Measurements from ENCODE around the gene HIBADH. TPM values are rescaled to one million over a fixed set of nuclear protein-coding genes. Genes with fewer than 3 reads are reported as not detected.
"Not testable (repeated sequence)": the region's sequence is repeated elsewhere in the genome, so short reads cannot be mapped to it uniquely, and the experiment has no call there.

HIBADH gene
- total and polyA plus RNA-seq, 2 of the 4 experiments (the other 2 are of a cell fraction): 36.6 to 52.5 TPM

GRCh38 chr7:27513885-27514284 lies 148.8 kb downstream of the HIBADH start:
- H3K9me3 ChIP-seq (ENCODE audit: control insufficient read depth, insufficient read depth, low read length): no peaks in the 10 kb centered on the region
- intact Hi-C loops (cut with micrococcal nuclease) (no loop called here), dilution Hi-C loops (cut with HindIII; ENCODE audit: low sequenced_read_pairs, unreplicated experiment) (no loop called here), in situ Hi-C loops (cut with MboI; ENCODE audit: low sequenced_read_pairs) (no loop called here)
- no peak overlapping the region for H2AFZ ChIP-seq (replicated peaks; ENCODE audit: low read length, poor library complexity)
- no peak overlapping the region for H3K4me3 ChIP-seq (ENCODE audit: insufficient read depth, low read depth, low read length)
- POLR2A ChIA-PET (ENCODE audit: unreplicated experiment): no interaction called here
- no peaks in the 10 kb centered on the region for H3K4me1 ChIP-seq (ENCODE audit: control insufficient read depth, insufficient read depth, low read length)
- H3K23ac ChIP-seq (ENCODE audit: low read depth, low read length): no peak overlapping the region
- no peak for TF ChIP-seq RAD21 (IDR thresholded peaks at IDR 0.05; ENCODE audit: low read length)
- H3K9ac ChIP-seq (ENCODE audit: low read depth, low read length): no peak overlapping the region
- WGBS, 2 experiments (ENCODE audit: extremely low coverage in 2 of 2, insufficient read length in 1 of 2): no CpG with 5 or more reads among the region's 1 CpG
- H3K4ac ChIP-seq (ENCODE audit: low read depth, low read length): no peak overlapping the region
- no peak overlapping the region for H2BK15ac ChIP-seq (ENCODE audit: low read depth, low read length)
- no peak overlapping the region for H2AK5ac ChIP-seq (ENCODE audit: low read depth, low read length)
- no peaks in the 10 kb centered on the region for H4K20me1 ChIP-seq (ENCODE audit: insufficient read depth, low read length)
- no peaks in the 10 kb centered on the region for H3K36me3 ChIP-seq (ENCODE audit: control insufficient read depth, insufficient read depth, low read length)
- H3K18ac ChIP-seq (ENCODE audit: low read depth, low read length): no peak overlapping the region
- no peak overlapping the region for H3K56ac ChIP-seq (ENCODE audit: extremely low read depth, insufficient read depth, low read length)
- CTCF ChIA-PET: no interaction called here
- BruUV-seq (replicated peaks): no TSS peak
- ATAC-seq (ENCODE audit: low read depth) (no peak), DNase-seq (no peak)
- no peak overlapping the region for H3K4me2 ChIP-seq (ENCODE audit: low read depth, low read length)
- H4K8ac ChIP-seq (ENCODE audit: low read depth in 2 of 2, low read length in 2 of 2): no peak overlapping the region
- no peak overlapping the region for H2BK5ac ChIP-seq (ENCODE audit: low read depth, low read length, poor library complexity, severe bottlenecking)
- H4K5ac ChIP-seq (ENCODE audit: low read depth, low read length): no peak overlapping the region
- no peak overlapping the region for H3K14ac ChIP-seq (replicated peaks; ENCODE audit: low read depth, low read length)
- no peak overlapping the region for H2BK120ac ChIP-seq (ENCODE audit: low read depth, low read length)
- no peak overlapping the region for H2BK20ac ChIP-seq (ENCODE audit: low read depth, low read length)
- H3K79me1 ChIP-seq (ENCODE audit: low read depth in 1 of 2, low read length in 2 of 2): no peaks in the 10 kb centered on the region
- H3K9me1 ChIP-seq (ENCODE audit: insufficient read depth, low read length): no peaks in the 10 kb centered on the region
- no peak overlapping the region for H3K27ac ChIP-seq (ENCODE audit: insufficient read depth, low read length)
- H4K91ac ChIP-seq (ENCODE audit: insufficient read depth, low read depth, low read length): no peak overlapping the region
- no peak overlapping the region for H2AK9ac ChIP-seq (replicated peaks; ENCODE audit: low read depth, low read length, poor library complexity)
- no peaks in the 10 kb centered on the region for H3K27me3 ChIP-seq (ENCODE audit: control insufficient read depth, insufficient read depth, low read length)

GRCh38 chr7:27511370-27511769 lies 151.3 kb downstream of the HIBADH start:
- H2BK20ac ChIP-seq (ENCODE audit: low read depth, low read length); H2BK120ac ChIP-seq (ENCODE audit: low read depth, low read length); CTCF ChIA-PET; H3K4ac ChIP-seq (ENCODE audit: low read depth, low read length); H3K36me3 ChIP-seq (ENCODE audit: control insufficient read depth, insufficient read depth, low read length); H4K8ac ChIP-seq (ENCODE audit: low read depth in 2 of 2, low read length in 2 of 2); H3K9me3 ChIP-seq (ENCODE audit: control insufficient read depth, insufficient read depth, low read length); H3K27ac ChIP-seq (ENCODE audit: insufficient read depth, low read length); dilution Hi-C loops (cut with HindIII; ENCODE audit: low sequenced_read_pairs, unreplicated experiment); H3K4me3 ChIP-seq (ENCODE audit: insufficient read depth, low read depth, low read length); H3K27me3 ChIP-seq (ENCODE audit: control insufficient read depth, insufficient read depth, low read length); H2AK9ac ChIP-seq (replicated peaks; ENCODE audit: low read depth, low read length, poor library complexity); H4K91ac ChIP-seq (ENCODE audit: insufficient read depth, low read depth, low read length); H4K5ac ChIP-seq (ENCODE audit: low read depth, low read length); BruUV-seq (replicated peaks); H3K9ac ChIP-seq (ENCODE audit: low read depth, low read length); H2BK15ac ChIP-seq (ENCODE audit: low read depth, low read length); H3K9me1 ChIP-seq (ENCODE audit: insufficient read depth, low read length); H3K18ac ChIP-seq (ENCODE audit: low read depth, low read length); H3K79me1 ChIP-seq (ENCODE audit: low read depth in 1 of 2, low read length in 2 of 2); H3K23ac ChIP-seq (ENCODE audit: low read depth, low read length); H3K14ac ChIP-seq (replicated peaks; ENCODE audit: low read depth, low read length); H2AK5ac ChIP-seq (ENCODE audit: low read depth, low read length); H3K4me1 ChIP-seq (ENCODE audit: control insufficient read depth, insufficient read depth, low read length); ATAC-seq (ENCODE audit: low read depth); in situ Hi-C loops (cut with MboI; ENCODE audit: low sequenced_read_pairs); H2AFZ ChIP-seq (replicated peaks; ENCODE audit: low read length, poor library complexity); H4K20me1 ChIP-seq (ENCODE audit: insufficient read depth, low read length); H3K56ac ChIP-seq (ENCODE audit: extremely low read depth, insufficient read depth, low read length); H3K4me2 ChIP-seq (ENCODE audit: low read depth, low read length); H2BK5ac ChIP-seq (ENCODE audit: low read depth, low read length, poor library complexity, severe bottlenecking); POLR2A ChIA-PET (ENCODE audit: unreplicated experiment); intact Hi-C loops (cut with micrococcal nuclease); DNase-seq: not testable (repeated sequence)
- WGBS, 2 experiments (ENCODE audit: extremely low coverage in 2 of 2, insufficient read length in 1 of 2): no CpG with 5 or more reads among the region's 1 CpG

All from IMR-90 (cell line).